ENCODE measurements around the gene MDFIC. TPM values are rescaled to one million over a fixed set of nuclear protein-coding genes. Genes with fewer than 3 reads are reported as not detected.

Gene MDFIC
- total and polyA plus RNA-seq, 2 donors (not counting 1 experiment from before 2014, with no cell fraction given), result 19.6 to 66.1 TPM

DNA sequence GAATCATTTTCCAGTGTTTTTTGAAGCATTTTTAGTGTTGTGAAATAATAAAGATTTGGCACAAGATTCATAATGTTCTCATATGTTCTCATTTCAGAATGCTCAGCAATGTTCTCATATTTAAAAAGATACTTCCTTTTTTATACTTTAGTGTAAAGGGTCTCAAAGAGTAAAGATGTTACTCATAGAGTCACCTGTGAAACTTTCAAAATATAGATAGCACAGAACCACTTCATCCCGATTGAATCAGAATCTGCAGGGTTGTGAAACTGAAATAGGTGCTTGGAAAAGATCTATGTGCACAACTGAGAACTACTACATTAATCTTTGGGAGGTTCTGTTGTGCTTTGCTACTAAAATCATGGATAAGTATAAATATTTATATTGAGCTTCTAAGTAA lies 144.7 kb downstream of the MDFIC start:
- CTCF ChIA-PET, result no interaction called here
- Mint-ChIP-seq H3K4me1 (peaks cover 3% of the 10 kb centered on the region), H3K9me3 (ENCODE audit: insufficient read depth) (no peaks in the 10 kb centered on the region), H3K27ac (no peak overlapping the region), H3K27me3 (no peaks in the 10 kb centered on the region), H3K4me3 (no peak overlapping the region)
- Histone ChIP-seq H3K4me3 (ENCODE audit: control extremely low read depth in 1 of 5, extremely low read depth in 1 of 5, insufficient read depth in 1 of 5, low read depth in 2 of 5, low read length in 4 of 5) (no peak overlapping the region), H3K9me3 (ENCODE audit: control extremely low read depth in 1 of 3, control insufficient read depth in 2 of 3, insufficient read depth in 1 of 3, low read length in 2 of 3) (no peaks in the 10 kb centered on the region), H3K27ac (ENCODE audit: low read length in 2 of 2) (no peak overlapping the region), H3K9ac (ENCODE audit: low read length) (no peak overlapping the region), H3K4me2 (replicated peaks; ENCODE audit: low read depth, low read length, poor library complexity, severe bottlenecking) (no peak overlapping the region), H3K4me1 (ENCODE audit: control insufficient read depth in 2 of 2, insufficient read depth in 2 of 2, low read length in 2 of 2) (no peaks in the 10 kb centered on the region), H3K36me3 (replicated peaks in 1 of 2; ENCODE audit: control extremely low read depth in 1 of 2, control insufficient read depth in 1 of 2, extremely low read depth in 1 of 2, insufficient read depth in 2 of 2, low read length in 1 of 2) (no peaks in the 10 kb centered on the region), H3K79me2 (ENCODE audit: control insufficient read depth, insufficient read depth, low read length) (no peaks in the 10 kb centered on the region), H2AFZ (ENCODE audit: insufficient read depth, low read depth, low read length, poor library complexity, severe bottlenecking) (no peak overlapping the region), H4K20me1 (ENCODE audit: control insufficient read depth, insufficient read depth, low read length, poor library complexity, severe bottlenecking) (no peaks in the 10 kb centered on the region), H3K27me3 (replicated peaks in 1 of 4; ENCODE audit: control extremely low read depth in 1 of 4, control insufficient read depth in 3 of 4, insufficient read depth in 4 of 4, low read length in 3 of 4) (no peaks in the 10 kb centered on the region)
- intact Hi-C loops (cut with micrococcal nuclease), result no loop called here
- WGBS (ENCODE audit: insufficient coverage), result no CpG with 5 or more reads among the region's 1 CpG
- POLR2A ChIA-PET, result no interaction called here
- DNase-seq, result no peak
- no peak for ATAC-seq (ENCODE audit: low read depth)
- TF ChIP-seq, protein P1, sequence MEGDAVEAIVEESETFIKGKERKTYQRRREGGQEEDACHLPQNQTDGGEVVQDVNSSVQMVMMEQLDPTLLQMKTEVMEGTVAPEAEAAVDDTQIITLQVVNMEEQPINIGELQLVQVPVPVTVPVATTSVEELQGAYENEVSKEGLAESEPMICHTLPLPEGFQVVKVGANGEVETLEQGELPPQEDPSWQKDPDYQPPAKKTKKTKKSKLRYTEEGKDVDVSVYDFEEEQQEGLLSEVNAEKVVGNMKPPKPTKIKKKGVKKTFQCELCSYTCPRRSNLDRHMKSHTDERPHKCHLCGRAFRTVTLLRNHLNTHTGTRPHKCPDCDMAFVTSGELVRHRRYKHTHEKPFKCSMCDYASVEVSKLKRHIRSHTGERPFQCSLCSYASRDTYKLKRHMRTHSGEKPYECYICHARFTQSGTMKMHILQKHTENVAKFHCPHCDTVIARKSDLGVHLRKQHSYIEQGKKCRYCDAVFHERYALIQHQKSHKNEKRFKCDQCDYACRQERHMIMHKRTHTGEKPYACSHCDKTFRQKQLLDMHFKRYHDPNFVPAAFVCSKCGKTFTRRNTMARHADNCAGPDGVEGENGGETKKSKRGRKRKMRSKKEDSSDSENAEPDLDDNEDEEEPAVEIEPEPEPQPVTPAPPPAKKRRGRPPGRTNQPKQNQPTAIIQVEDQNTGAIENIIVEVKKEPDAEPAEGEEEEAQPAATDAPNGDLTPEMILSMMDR (IDR thresholded peaks at IDR 0.05), result no peak
- no peak for TF ChIP-seq EZH2 (IDR thresholded peaks at IDR 0.05; ENCODE audit: borderline replicate concordance, insufficient read depth, low read depth, low read length, poor library complexity, severe bottlenecking)

DNA sequence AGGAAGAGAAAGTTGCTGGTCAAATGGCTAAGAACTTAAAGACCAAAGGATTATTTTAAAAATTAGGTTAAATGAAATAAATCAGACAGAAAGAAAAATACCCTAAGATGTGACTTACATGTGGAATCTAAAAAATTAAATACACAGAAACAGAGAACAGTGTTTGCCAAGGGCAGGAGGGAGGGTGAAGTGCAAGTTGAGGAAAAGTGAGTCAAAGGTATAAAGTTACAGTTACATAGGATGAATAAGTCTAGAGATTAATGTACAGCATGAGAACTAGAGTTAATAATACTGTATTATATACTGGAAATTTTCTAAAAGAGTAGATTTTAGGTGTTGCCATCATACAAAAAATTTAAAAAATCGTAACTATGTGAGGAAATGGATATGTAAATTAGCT lies 146.3 kb downstream of the MDFIC start:
- DNase-seq (no peak), ATAC-seq (ENCODE audit: low read depth) (no peak)
- Mint-ChIP-seq H3K27ac (no peak overlapping the region), H3K4me3 (no peak overlapping the region), H3K27me3 (no peaks in the 10 kb centered on the region), H3K4me1 (peaks cover 3% of the 10 kb centered on the region), H3K9me3 (ENCODE audit: insufficient read depth) (no peaks in the 10 kb centered on the region)
- no peak overlapping the region for H3K27ac ChIP-seq (ENCODE audit: low read length in 2 of 2)
- no peaks in the 10 kb centered on the region for H4K20me1 ChIP-seq (ENCODE audit: control insufficient read depth, insufficient read depth, low read length, poor library complexity, severe bottlenecking)
- H3K36me3 ChIP-seq (replicated peaks in 1 of 2; ENCODE audit: control extremely low read depth in 1 of 2, control insufficient read depth in 1 of 2, extremely low read depth in 1 of 2, insufficient read depth in 2 of 2, low read length in 1 of 2), result no peaks in the 10 kb centered on the region
- no peak overlapping the region for H3K4me2 ChIP-seq (replicated peaks; ENCODE audit: low read depth, low read length, poor library complexity, severe bottlenecking)
- no peak overlapping the region for H3K9ac ChIP-seq (ENCODE audit: low read length)
- no peak for TF ChIP-seq EZH2 (IDR thresholded peaks at IDR 0.05; ENCODE audit: borderline replicate concordance, insufficient read depth, low read depth, low read length, poor library complexity, severe bottlenecking)
- TF ChIP-seq, protein P1 (IDR thresholded peaks at IDR 0.05), result no peak
- CTCF ChIA-PET, result no interaction called here
- H3K9me3 ChIP-seq (ENCODE audit: control extremely low read depth in 1 of 3, control insufficient read depth in 2 of 3, insufficient read depth in 1 of 3, low read length in 2 of 3), result no peaks in the 10 kb centered on the region
- no CpG with 5 or more reads among the region's 1 CpG for WGBS (ENCODE audit: insufficient coverage)
- no peaks in the 10 kb centered on the region for H3K79me2 ChIP-seq (ENCODE audit: control insufficient read depth, insufficient read depth, low read length)
- intact Hi-C loops (cut with micrococcal nuclease), result no loop called here
- POLR2A ChIA-PET, result no interaction called here
- no peak overlapping the region for H3K4me3 ChIP-seq (ENCODE audit: control extremely low read depth in 1 of 5, extremely low read depth in 1 of 5, insufficient read depth in 1 of 5, low read depth in 2 of 5, low read length in 4 of 5)
- no peaks in the 10 kb centered on the region for H3K27me3 ChIP-seq (replicated peaks in 1 of 4; ENCODE audit: control extremely low read depth in 1 of 4, control insufficient read depth in 3 of 4, insufficient read depth in 4 of 4, low read length in 3 of 4)
- no peaks in the 10 kb centered on the region for H3K4me1 ChIP-seq (ENCODE audit: control insufficient read depth in 2 of 2, insufficient read depth in 2 of 2, low read length in 2 of 2)
- H2AFZ ChIP-seq (ENCODE audit: insufficient read depth, low read depth, low read length, poor library complexity, severe bottlenecking), result no peak overlapping the region

Data from B cell (primary cell).